Spleen (tissue), 7 donors: Measurements from ENCODE around the gene RHBDF2.

ENCODE experiments used
- CTCF ChIP-seq, 11 experiments: fragments of 200-600 bp in 7 of 11; fragments of 450-650 bp in 4 of 11; sonication (generic) in 4 of 11; IDR thresholded peaks in 8 of 11; conservative IDR thresholded peaks in 3 of 11; 1 replicate in 7 of 11; 2 replicates in 4 of 11; pipeline versions ENCODE4 v1.4.0 to v1.8.0; 2016 to 2021; ENCODE audit warnings: antibody characterized with exemption in 11 of 11, inconsistent platforms in 4 of 11, mild to moderate bottlenecking in 1 of 11
- POLR2A ChIP-seq, 3 donors: fragments of 450-650 bp; IDR thresholded peaks; one replicate each; pipeline ENCODE4 v1.5.1; 2017; ENCODE audit warnings: antibody characterized with exemption in 3 of 3, mild to moderate bottlenecking in 1 of 3
- donor health status: DM: no; HTN: no; CAD: no; lungs with moderate emphysema.
- donor health status: DM: no; HTN: no; CAD: no.
- donor health status: DM: no; HTN: no; CAD: no.

DNA sequence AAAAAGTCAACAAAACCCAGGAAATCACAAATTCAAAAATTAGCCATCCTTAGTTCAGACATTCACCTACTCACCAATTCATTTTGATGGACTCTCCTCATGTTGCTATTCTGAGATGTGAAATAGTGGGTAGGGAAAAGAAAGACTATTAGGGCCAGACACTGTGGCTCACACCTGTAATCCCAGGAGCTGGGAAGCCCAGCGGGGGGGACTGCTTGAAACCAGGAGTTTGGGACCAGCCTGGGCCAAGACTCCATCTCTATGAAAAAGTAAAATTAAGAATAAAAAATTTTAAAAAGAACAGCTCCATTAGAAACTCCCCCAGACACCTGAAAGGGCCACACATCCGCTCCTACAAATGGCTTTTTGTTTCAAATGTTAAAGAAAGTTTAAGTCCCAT, 69.7 kb downstream of the RHBDF2 start:
- TF ChIP-seq CTCF (IDR thresholded peaks at IDR 0.05 in 8 of 11, conservative IDR thresholded peaks at IDR 0.05 in 3 of 11) (no peak), POLR2A (IDR thresholded peaks at IDR 0.05) (no peak)
